Neural cell (in vitro differentiated cells): Measurements from ENCODE around the gene UGT2B7. TPM values are rescaled to one million over a fixed set of nuclear protein-coding genes. Genes with fewer than 3 reads are reported as not detected.
"Not testable (repeated sequence)": the region's sequence is repeated elsewhere in the genome, so short reads cannot be mapped to it uniquely, and the experiment has no call there.

ENCODE experiments used
- H2AFZ ChIP-seq: fragments of 200-600, 300-800 bp; sonication (generic), shearing (Covaris generic); 2 replicates; pipeline ENCODE4 v1.6.0; 2014; ENCODE audit warnings: low read depth, mild to moderate bottlenecking, antibody characterized with exemption, low read length, moderate library complexity
- H3F3A ChIP-seq: fragments of 200-600 bp; shearing (Covaris generic); 2 replicates; pipeline ENCODE4 v1.6.1; 2016; ENCODE audit warnings: mild to moderate bottlenecking, moderate library complexity, mixed read lengths, antibody characterized with exemption, low read length; ENCODE audit not compliant: insufficient read depth, poor library complexity, severe bottlenecking
- H3K27ac ChIP-seq: fragments of 200-600, 300-800 bp; sonication (generic), shearing (Covaris generic); 2 replicates; pipeline ENCODE4 v1.5.1; 2014; ENCODE audit warnings: mild to moderate bottlenecking, low read length, moderate library complexity
- H3K27me3 ChIP-seq: fragments of 300-800, 200-600 bp; sonication (generic), shearing (Covaris generic); 2 replicates; pipeline ENCODE4 v1.6.0; 2014; ENCODE audit warnings: mild to moderate bottlenecking, low read depth, low read length, moderate library complexity; ENCODE audit not compliant: insufficient read depth
- H3K36me3 ChIP-seq: fragments of 300-800, 200-600 bp; sonication (generic), shearing (Covaris generic); 2 replicates; pipeline ENCODE4 v1.5.1; 2014; ENCODE audit warnings: mild to moderate bottlenecking, antibody characterized with exemption, low read length, moderate library complexity; ENCODE audit not compliant: insufficient read depth
- H3K4me2 ChIP-seq: fragments of 300-800, 200-600 bp; sonication (generic), shearing (Covaris generic); 2 replicates; pipeline ENCODE4 v1.6.0; 2014; ENCODE audit warnings: mild to moderate bottlenecking, low read length
- H3K4me3 ChIP-seq: fragments of 300-800, 200-600 bp; sonication (generic), shearing (Covaris generic); 2 replicates; pipeline ENCODE4 v1.5.1; 2014; ENCODE audit warnings: mild to moderate bottlenecking, low read length, moderate library complexity
- H3K79me2 ChIP-seq: fragments of 200-600 bp; shearing (Covaris generic); replicated peaks from 2 replicates; pipeline ENCODE4 v1.6.0; 2014; ENCODE audit warnings: mild to moderate bottlenecking, low read length, moderate library complexity; ENCODE audit not compliant: insufficient read depth
- H3K9ac ChIP-seq: fragments of 300-800, 200-600 bp; sonication (generic), shearing (Covaris generic); 2 replicates; pipeline ENCODE4 v1.6.1; 2016; ENCODE audit warnings: mild to moderate bottlenecking, low read length, mixed read lengths
- H3K9me2 ChIP-seq: fragments of 200-600 bp; shearing (Covaris generic); 2 replicates; pipeline ENCODE4 v1.6.1; 2016; ENCODE audit warnings: mild to moderate bottlenecking, low read length, mixed read lengths; ENCODE audit not compliant: insufficient read depth
- H3K9me3 ChIP-seq: fragments of 200-600, 300-800 bp; sonication (generic), shearing (Covaris generic); 2 replicates; pipeline ENCODE4 v1.6.1; 2016; ENCODE audit warnings: mild to moderate bottlenecking, mixed run types, low read length, moderate library complexity, mixed read lengths
- H4K20me1 ChIP-seq: fragments of 200-600 bp; shearing (Covaris generic); 2 replicates; pipeline ENCODE4 v1.6.1; 2016; ENCODE audit warnings: mild to moderate bottlenecking, mixed run types; ENCODE audit not compliant: insufficient read depth
- EP300 ChIP-seq: fragments of 450-650 bp; conservative IDR thresholded peaks from 2 replicates; pipeline ENCODE4 v1.6.1; 2014; ENCODE audit warnings: antibody characterized with exemption, mild to moderate bottlenecking, moderate library complexity; ENCODE audit not compliant: poor library complexity, severe bottlenecking
- EZH2 ChIP-seq: fragments of 200-600, 300-800 bp; shearing (Covaris generic), sonication (generic); IDR thresholded peaks from 2 replicates; pipeline ENCODE4 v1.6.1; 2014; ENCODE audit warnings: antibody characterized with exemption, low read length, borderline replicate concordance, mild to moderate bottlenecking; ENCODE audit not compliant: insufficient read depth, poor library complexity, severe bottlenecking
- MXI1 ChIP-seq: fragments of 450-650 bp; conservative IDR thresholded peaks from 2 replicates; pipeline ENCODE4 v1.6.1; 2014; ENCODE audit warnings: antibody characterized with exemption, mild to moderate bottlenecking; ENCODE audit not compliant: poor library complexity, severe bottlenecking
- POLR2AphosphoS5 ChIP-seq: IDR thresholded peaks from 2 replicates; pipeline ENCODE4 v1.6.1; 2012
- RAD21 ChIP-seq: fragments of 450-650 bp; conservative IDR thresholded peaks from 2 replicates; pipeline ENCODE4 v1.6.1; 2014; ENCODE audit warnings: antibody characterized with exemption, mild to moderate bottlenecking, moderate library complexity
- SMC3 ChIP-seq: fragments of 450-650 bp; conservative IDR thresholded peaks from 2 replicates; pipeline ENCODE4 v1.6.1; 2014; ENCODE audit warnings: antibody characterized with exemption, mild to moderate bottlenecking, moderate library complexity; ENCODE audit not compliant: poor library complexity
- TAF1 ChIP-seq: IDR thresholded peaks from 2 replicates; pipeline ENCODE4 v1.6.1; 2012; ENCODE audit warnings: low read depth
- polyA plus RNA-seq: library from polyadenylated mRNA; depleted of rRNA; stranded (reverse); fragments of >200 nt; gene quantifications from 2 replicates; pipeline ENCODE4 v1.2.3, GENCODE V29; 2014
- TF ChIP-seq, protein P1 (sequence below): fragments of 450-650 bp; IDR thresholded peaks from 2 replicates; pipeline ENCODE4 v1.5.1; 2014; ENCODE audit warnings: antibody characterized with exemption, mild to moderate bottlenecking, moderate library complexity; ENCODE audit not compliant: poor library complexity, severe bottlenecking
- TF ChIP-seq, protein P2 (sequence below): IDR thresholded peaks from 2 replicates; pipeline ENCODE4 v1.6.1; 2012; ENCODE audit warnings: borderline replicate concordance

The UGT2B7 gene
- polyA plus RNA-seq, 1 donor from 2014 or later = not detected

DNA sequence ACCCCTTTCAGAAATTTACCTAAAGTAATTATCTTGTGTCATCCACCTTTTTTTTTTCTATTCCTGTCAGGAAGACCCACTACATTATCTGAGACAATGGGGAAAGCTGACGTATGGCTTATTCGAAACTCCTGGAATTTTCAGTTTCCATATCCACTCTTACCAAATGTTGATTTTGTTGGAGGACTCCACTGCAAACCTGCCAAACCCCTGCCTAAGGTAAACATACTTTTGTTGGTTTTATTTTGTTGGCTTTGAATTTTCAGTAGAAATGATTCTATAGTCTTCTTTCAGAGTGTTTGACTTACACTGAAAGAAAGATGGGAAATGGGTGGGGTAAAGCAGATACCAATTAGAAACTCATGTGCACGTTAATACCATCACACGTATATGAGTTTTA lies 2.2 kb downstream of the UGT2B7 start:
- no peak overlapping the region for H2AFZ ChIP-seq
- no peak overlapping the region for H3K4me2 ChIP-seq
- H3K9ac ChIP-seq = no peak overlapping the region
- no peaks in the 10 kb centered on the region for H3K36me3 ChIP-seq
- H3K9me3 ChIP-seq = no peaks in the 10 kb centered on the region
- no peaks in the 10 kb centered on the region for H3K27me3 ChIP-seq
- no peaks in the 10 kb centered on the region for H3K9me2 ChIP-seq
- no peak overlapping the region for H3K4me3 ChIP-seq
- H3F3A ChIP-seq = no peaks in the 10 kb centered on the region
- H3K79me2 ChIP-seq = no peaks in the 10 kb centered on the region
- no peaks in the 10 kb centered on the region for H4K20me1 ChIP-seq
- TF ChIP-seq MXI1 (no peak), TAF1 (no peak), SMC3 (no peak), EZH2 (no peak), RAD21 (no peak)
- TF ChIP-seq, protein P1, sequence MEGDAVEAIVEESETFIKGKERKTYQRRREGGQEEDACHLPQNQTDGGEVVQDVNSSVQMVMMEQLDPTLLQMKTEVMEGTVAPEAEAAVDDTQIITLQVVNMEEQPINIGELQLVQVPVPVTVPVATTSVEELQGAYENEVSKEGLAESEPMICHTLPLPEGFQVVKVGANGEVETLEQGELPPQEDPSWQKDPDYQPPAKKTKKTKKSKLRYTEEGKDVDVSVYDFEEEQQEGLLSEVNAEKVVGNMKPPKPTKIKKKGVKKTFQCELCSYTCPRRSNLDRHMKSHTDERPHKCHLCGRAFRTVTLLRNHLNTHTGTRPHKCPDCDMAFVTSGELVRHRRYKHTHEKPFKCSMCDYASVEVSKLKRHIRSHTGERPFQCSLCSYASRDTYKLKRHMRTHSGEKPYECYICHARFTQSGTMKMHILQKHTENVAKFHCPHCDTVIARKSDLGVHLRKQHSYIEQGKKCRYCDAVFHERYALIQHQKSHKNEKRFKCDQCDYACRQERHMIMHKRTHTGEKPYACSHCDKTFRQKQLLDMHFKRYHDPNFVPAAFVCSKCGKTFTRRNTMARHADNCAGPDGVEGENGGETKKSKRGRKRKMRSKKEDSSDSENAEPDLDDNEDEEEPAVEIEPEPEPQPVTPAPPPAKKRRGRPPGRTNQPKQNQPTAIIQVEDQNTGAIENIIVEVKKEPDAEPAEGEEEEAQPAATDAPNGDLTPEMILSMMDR = no peak
- TF ChIP-seq, protein P2, sequence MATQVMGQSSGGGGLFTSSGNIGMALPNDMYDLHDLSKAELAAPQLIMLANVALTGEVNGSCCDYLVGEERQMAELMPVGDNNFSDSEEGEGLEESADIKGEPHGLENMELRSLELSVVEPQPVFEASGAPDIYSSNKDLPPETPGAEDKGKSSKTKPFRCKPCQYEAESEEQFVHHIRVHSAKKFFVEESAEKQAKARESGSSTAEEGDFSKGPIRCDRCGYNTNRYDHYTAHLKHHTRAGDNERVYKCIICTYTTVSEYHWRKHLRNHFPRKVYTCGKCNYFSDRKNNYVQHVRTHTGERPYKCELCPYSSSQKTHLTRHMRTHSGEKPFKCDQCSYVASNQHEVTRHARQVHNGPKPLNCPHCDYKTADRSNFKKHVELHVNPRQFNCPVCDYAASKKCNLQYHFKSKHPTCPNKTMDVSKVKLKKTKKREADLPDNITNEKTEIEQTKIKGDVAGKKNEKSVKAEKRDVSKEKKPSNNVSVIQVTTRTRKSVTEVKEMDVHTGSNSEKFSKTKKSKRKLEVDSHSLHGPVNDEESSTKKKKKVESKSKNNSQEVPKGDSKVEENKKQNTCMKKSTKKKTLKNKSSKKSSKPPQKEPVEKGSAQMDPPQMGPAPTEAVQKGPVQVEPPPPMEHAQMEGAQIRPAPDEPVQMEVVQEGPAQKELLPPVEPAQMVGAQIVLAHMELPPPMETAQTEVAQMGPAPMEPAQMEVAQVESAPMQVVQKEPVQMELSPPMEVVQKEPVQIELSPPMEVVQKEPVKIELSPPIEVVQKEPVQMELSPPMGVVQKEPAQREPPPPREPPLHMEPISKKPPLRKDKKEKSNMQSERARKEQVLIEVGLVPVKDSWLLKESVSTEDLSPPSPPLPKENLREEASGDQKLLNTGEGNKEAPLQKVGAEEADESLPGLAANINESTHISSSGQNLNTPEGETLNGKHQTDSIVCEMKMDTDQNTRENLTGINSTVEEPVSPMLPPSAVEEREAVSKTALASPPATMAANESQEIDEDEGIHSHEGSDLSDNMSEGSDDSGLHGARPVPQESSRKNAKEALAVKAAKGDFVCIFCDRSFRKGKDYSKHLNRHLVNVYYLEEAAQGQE = no peak
- no peak overlapping the region for H3K27ac ChIP-seq

GRCh38 chr4:69099910-69100309 lies 3.6 kb downstream of the UGT2B7 start:
- H3F3A ChIP-seq = no peaks in the 10 kb centered on the region
- TF ChIP-seq MXI1 (no peak), TAF1 (no peak), EZH2 (no peak), RAD21 (no peak), POLR2AphosphoS5 (peak; percentile 73), SMC3 (no peak), EP300 (peak; percentile 79)
- TF ChIP-seq, protein P1 = no peak
- H3K36me3 ChIP-seq = no peaks in the 10 kb centered on the region
- H3K9me3 ChIP-seq = no peaks in the 10 kb centered on the region
- H3K27ac ChIP-seq = no peak overlapping the region
- no peak overlapping the region for H3K4me2 ChIP-seq
- H3K79me2 ChIP-seq = no peaks in the 10 kb centered on the region
- H3K9me2 ChIP-seq = no peaks in the 10 kb centered on the region
- H3K27me3 ChIP-seq = no peaks in the 10 kb centered on the region
- no peak overlapping the region for H3K9ac ChIP-seq
- no peaks in the 10 kb centered on the region for H4K20me1 ChIP-seq
- no peak overlapping the region for H2AFZ ChIP-seq
- no peak overlapping the region for H3K4me3 ChIP-seq

DNA sequence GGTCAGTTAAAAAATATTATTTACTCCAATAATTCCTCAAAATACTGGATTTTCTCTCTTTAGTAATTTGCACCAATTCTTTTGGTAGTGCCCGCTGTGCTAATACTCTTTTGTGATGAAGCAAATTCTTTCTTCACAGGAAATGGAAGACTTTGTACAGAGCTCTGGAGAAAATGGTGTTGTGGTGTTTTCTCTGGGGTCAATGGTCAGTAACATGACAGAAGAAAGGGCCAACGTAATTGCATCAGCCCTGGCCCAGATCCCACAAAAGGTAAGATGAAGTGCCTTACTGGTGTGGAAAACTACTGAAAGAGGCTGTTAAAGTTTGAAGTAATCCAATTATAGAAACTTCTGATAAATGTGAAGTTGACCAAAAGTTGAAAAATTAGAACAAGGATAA lies 6.4 kb downstream of the UGT2B7 start:
- H3K79me2 ChIP-seq, H2AFZ ChIP-seq, H3K9me2 ChIP-seq, H3F3A ChIP-seq, H4K20me1 ChIP-seq, H3K36me3 ChIP-seq, H3K9me3 ChIP-seq, H3K27ac ChIP-seq, H3K4me3 ChIP-seq, H3K9ac ChIP-seq, H3K4me2 ChIP-seq, H3K27me3 ChIP-seq: not testable (repeated sequence)
